ENCODE measurements around the gene DLGAP1. TPM values are rescaled to one million over a fixed set of nuclear protein-coding genes. Genes with fewer than 3 reads are reported as not detected.

Gene DLGAP1
- total and polyA plus RNA-seq, 5 experiments from 2014 or later, result not detected

DNA sequence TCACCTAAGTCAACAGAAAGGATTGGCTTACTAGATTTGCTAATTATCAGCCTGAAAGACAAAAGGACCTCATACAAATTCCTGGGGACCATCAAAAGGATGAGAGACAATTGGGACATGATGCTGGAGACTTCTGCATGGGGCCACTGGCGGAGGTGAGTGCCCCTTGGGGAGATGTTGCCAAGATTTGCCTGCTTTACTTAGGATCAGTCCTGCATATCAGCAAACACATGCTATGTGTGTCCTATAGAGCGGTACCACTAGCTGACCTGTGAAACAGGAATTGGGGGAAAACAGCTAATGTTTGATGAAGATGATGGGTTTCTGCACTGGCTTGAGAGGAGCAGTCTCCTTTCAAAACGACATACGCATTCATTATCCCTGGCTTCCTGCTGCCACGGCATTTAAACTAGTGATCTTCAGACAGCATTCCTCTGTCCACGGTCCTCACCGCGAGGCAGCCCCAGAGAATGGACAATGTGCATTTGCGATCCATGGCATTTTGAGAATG, 901.0 kb downstream of the DLGAP1 start:
- ATAC-seq, result no peak
- H3K27ac Mint-ChIP-seq, result no peak overlapping the region
- H3K36me3 Mint-ChIP-seq, result no peaks in the 10 kb centered on the region

DNA sequence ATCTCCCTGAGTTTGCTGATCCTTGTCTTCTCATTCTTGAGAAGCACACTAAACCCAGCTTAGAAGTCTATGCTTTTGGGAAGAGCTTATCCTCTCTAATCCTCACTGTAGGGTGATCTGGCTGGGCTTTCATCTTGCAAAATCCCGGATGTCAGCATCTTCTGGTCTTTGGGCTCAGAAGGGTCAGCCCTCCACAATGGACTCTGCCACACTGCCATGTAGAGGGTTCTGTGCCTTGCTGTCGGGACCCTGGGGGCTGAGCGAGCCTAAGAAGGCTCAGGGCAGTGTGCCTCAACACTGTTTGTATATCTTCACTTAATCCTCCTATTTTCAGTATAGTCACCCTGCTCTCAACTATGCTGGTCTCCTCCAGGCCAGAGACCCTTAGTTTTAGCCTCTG, 902.8 kb downstream of the DLGAP1 start:
- Mint-ChIP-seq H3K27me3 (no peaks in the 10 kb centered on the region), H3K27ac (peak overlapping the region in 2 of 10 donors; percentile 5 to 23), H3K4me1 (no peaks in the 10 kb centered on the region), H3K9me3 (no peaks in the 10 kb centered on the region), H3K4me3 (no peak overlapping the region), H3K36me3 (no peaks in the 10 kb centered on the region)
- DNase-seq, result no peak
- POLR2A ChIA-PET, result no interaction called here
- ATAC-seq, result no peak

More for the DNA sequence above, 901.0 kb downstream of the DLGAP1 start:
- POLR2A ChIA-PET, result no interaction called here
- H3K27me3 Mint-ChIP-seq, result peaks cover 0 to 1% (median 0%) of the 10 kb centered on the region in 5 donors
- no peaks in the 10 kb centered on the region for H3K9me3 Mint-ChIP-seq
- H3K4me3 Mint-ChIP-seq, result no peak overlapping the region
- no peak for DNase-seq
- H3K4me1 Mint-ChIP-seq, result no peaks in the 10 kb centered on the region

DNA sequence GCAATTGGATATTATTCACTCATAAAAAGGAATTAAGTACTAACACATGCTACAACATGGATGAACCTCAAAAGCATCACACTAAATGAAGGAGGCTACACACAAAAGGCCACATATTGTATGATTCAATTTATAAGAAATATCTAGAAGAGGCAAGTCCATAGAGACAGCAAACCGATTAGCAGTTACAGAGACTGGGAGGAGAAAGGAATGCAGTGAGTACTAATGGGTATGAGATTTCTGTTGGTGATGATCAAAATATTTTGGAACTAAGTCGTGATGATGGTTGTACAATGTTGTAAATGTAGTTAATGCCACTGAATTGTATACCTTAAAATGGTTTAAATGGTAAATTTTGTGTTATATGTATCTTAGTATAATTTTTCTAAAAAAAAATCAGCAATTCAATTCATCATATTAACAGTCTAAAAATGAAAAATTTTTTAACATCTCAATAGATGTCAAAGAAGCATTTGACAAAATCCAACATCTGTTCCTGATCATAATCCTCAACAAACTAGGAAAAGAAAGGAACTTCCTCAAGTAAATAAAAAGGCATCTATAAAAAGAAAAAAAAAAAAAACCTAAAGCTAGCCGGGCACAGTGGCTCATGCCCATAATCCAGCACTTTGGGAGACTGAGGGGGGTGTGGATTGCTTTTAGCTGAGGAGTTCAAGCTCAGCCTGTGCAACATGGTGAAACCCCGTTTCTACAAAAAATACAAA, 907.1 kb downstream of the DLGAP1 start:
- Mint-ChIP-seq H3K4me1 (no peaks in the 10 kb centered on the region), H3K9me3 (no peaks in the 10 kb centered on the region), H3K36me3 (no peaks in the 10 kb centered on the region), H3K4me3 (no peak overlapping the region), H3K27me3 (peaks cover 0 to 3% (median 0%) of the 10 kb centered on the region in 5 donors), H3K27ac (no peak overlapping the region)
- POLR2A ChIA-PET, result no interaction called here
- no peak for ATAC-seq
- no peak for DNase-seq

DNA sequence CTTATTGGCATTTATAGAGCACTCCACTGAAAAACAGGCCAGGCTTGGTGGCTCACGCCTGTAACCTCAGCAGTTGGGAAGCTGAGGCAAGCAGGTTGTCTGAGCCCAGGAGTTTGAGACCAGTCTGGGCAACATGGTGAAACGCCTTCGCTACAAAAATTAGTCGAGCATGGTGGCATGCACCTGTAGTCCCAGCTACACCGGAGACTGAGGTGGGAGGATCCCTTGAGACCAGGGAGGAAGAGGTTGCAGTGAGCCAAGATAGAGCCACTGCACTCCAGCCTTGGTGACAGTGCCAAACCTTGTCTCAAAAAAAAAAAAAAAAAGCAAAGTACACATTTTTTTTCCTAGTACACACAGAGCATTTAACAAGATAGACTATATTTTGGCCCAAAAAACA, 909.0 kb downstream of the DLGAP1 start:
- H3K4me1 Mint-ChIP-seq, result no peaks in the 10 kb centered on the region
- POLR2A ChIA-PET, result interaction anchor here (0.7 kb wide), 1 partner anchor 8 kb away, joined by 5 read pairs; no protein-coding TSS in a partner anchor

DNA sequence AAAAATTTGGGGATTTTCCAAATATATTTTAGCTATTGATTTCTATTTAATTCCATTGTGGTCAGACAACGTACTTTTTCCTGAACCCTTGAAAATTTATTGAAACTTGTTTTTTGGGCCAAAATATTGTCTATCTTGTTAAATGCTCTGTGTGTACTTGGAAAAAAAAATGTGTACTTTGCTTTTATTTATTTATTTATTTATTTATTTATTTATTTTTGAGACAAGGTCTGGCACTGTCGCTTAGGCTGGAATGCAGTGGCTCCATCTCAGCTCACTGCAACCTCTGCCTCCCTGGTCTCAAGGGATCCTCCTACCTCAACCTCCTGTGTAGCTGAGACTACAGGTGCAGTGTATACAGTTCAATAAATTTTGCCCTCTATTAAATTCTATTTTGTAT, 910.6 kb downstream of the DLGAP1 start:
- Mint-ChIP-seq H3K4me3 (no peak overlapping the region), H3K27me3 (peaks cover 0 to 3% (median 0%) of the 10 kb centered on the region in 5 donors), H3K9me3 (no peaks in the 10 kb centered on the region), H3K36me3 (no peaks in the 10 kb centered on the region), H3K27ac (no peak overlapping the region), H3K4me1 (no peaks in the 10 kb centered on the region)
- ATAC-seq, result no peak
- no peak for DNase-seq
- POLR2A ChIA-PET, result no interaction called here

More for the DNA sequence above, 909.0 kb downstream of the DLGAP1 start:
- H3K9me3 Mint-ChIP-seq, result no peaks in the 10 kb centered on the region
- H3K4me3 Mint-ChIP-seq, result no peak overlapping the region
- DNase-seq (no peak), ATAC-seq (no peak)
- H3K27me3 Mint-ChIP-seq, result peaks cover 0 to 3% (median 0%) of the 10 kb centered on the region in 5 donors
- no peaks in the 10 kb centered on the region for H3K36me3 Mint-ChIP-seq
- H3K27ac Mint-ChIP-seq, result no peak overlapping the region

DNA sequence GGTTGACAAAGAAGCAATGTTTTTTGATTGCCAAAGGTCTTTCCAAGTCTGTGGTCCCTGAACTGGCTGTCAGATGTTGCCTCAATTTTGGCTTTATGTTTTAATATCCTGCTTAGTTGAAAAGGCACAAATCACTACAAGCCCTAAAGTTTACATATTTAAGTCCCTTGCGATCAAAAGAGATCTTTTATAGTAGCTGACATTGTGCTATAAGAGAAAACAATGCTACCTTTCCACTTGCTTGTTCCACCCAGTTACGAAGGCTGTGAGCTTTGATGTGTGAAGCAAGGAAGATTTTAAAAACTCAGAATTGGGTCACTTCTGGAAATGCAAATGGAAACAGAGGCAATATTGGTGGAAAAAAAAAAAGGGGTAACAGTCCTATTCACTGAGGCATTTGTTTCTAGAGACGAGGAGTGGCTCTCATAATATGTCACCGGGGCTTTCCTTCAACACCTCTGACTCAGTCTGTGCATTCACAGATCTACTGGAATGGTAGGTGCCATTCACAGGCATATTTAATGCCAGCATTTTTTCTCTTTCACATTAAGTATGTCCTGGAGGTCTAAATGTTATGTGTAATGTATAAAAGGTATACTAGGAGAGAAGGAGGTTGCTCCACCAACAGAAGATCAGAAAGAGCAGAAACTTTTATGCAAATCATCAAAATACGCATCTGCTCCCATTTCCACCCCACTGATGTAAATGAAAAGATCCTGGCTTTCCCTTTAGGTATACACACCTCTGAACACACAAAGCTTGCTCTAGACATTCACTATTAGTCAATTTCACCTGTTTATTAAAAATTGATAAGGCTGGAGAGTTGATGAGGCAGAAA, 913.3 kb downstream of the DLGAP1 start:
- Mint-ChIP-seq H3K4me3 (no peak overlapping the region), H3K36me3 (no peaks in the 10 kb centered on the region), H3K9me3 (no peaks in the 10 kb centered on the region), H3K27me3 (peaks cover 0 to 3% (median 0%) of the 10 kb centered on the region in 5 donors), H3K4me1 (no peaks in the 10 kb centered on the region), H3K27ac (no peak overlapping the region)
- DNase-seq (no peak), ATAC-seq (no peak)
- POLR2A ChIA-PET, result no interaction called here

DNA sequence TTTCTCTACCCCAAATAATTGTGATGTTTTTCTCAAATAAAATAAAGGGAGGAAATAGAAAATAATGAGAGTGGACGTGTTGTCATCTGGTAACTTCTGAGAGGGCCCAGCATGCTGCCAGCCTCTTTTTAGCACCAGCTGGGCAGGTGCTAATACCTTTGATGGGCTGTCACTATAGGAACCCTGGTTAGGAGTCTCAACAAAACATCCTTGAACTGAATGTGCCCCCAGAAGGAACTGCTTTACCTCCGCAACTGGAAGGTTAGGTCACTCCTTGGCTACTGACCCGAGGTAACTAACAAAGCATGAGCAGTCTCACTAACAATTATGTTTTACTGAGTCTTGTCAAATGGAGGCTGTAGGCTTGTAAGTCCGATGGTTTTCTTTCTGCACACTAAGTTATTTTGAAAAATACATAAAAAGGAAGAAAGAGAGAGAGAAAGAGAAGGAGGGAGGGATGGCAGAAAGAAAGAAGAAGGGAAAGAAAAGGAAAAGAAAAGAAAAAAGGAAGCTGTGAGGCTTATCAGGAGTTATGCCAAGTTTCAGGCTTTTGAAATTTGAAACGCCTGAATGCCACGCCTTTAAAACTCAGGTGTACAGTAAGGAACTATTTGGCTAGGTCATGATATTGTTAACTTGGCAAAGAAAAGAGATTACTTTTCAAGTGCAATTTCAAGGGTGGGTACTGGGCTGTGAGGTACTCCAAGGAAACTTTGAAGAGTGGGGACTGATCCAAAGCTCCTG, 914.1 kb downstream of the DLGAP1 start:
- H3K4me3 Mint-ChIP-seq, result no peak overlapping the region
- ATAC-seq, result no peak
- H3K27me3 Mint-ChIP-seq, result peaks cover 0 to 3% (median 0%) of the 10 kb centered on the region in 5 donors
- H3K36me3 Mint-ChIP-seq, result no peaks in the 10 kb centered on the region
- H3K9me3 Mint-ChIP-seq, result no peaks in the 10 kb centered on the region
- H3K4me1 Mint-ChIP-seq, result no peaks in the 10 kb centered on the region
- DNase-seq, result no peak
- no peak overlapping the region for H3K27ac Mint-ChIP-seq
- POLR2A ChIA-PET, result no interaction called here

DNA sequence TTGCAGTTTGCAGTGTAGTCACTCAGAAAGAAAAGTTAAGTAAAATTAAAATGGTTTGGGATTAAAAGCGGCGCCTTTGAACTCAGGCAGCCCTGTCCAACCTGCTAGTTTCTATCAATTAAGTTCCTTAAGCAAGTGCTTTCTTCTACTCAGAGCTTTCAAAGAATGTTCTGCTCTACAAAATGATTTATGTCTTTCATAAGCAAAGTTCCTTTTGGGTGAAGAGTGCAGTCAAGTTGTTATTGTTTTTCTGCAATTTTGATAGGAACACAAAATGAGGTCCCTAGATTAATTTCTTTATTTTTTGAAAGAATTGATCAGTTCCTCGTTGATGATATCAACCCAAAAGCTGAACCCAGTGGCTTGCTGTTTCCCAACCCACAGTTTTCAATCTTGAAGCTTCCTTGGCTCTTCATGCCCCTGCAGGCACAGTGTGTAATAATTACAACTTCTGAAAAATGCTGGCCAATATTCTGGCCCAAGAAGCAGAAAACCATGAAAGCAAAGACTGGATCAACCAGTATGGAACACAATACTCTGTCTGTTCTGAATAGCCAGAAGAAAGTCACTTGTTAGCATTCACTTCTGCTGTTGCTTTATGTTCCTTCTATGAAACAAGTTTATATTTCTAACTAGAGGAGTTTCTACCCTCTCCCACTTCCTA, 916.0 kb downstream of the DLGAP1 start:
- POLR2A ChIA-PET, result no interaction called here
- Mint-ChIP-seq H3K36me3 (no peaks in the 10 kb centered on the region), H3K27ac (no peak overlapping the region), H3K4me1 (no peaks in the 10 kb centered on the region), H3K9me3 (no peaks in the 10 kb centered on the region), H3K27me3 (peaks cover 0 to 3% (median 0%) of the 10 kb centered on the region in 5 donors), H3K4me3 (no peak overlapping the region)
- ATAC-seq (no peak), DNase-seq (no peak)

DNA sequence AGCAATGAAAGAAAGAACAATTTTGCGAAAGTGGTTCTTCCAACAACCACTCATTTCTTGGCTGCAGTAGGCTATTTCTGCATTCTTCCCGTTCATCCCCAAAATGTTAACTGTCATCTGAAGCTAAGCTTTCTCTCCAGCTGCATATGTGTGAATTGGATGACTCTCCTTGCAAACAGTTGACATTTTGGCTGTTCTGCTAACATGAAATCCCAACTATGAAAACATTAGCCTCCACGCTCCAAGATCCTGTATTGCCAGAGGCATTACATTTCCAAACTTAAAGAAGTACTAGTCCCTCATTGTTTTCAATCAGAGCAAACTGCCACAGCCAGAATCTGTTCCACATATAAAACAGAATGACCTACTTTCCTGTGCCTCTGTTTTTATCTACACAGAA, 916.7 kb downstream of the DLGAP1 start:
- H3K4me1 Mint-ChIP-seq, result no peaks in the 10 kb centered on the region
- H3K27me3 Mint-ChIP-seq, result peaks cover 0 to under 1% (median 0%) of the 10 kb centered on the region in 5 donors
- no peaks in the 10 kb centered on the region for H3K9me3 Mint-ChIP-seq
- no peak overlapping the region for H3K4me3 Mint-ChIP-seq
- ATAC-seq (no peak), DNase-seq (no peak)
- POLR2A ChIA-PET, result no interaction called here
- no peak overlapping the region for H3K27ac Mint-ChIP-seq
- H3K36me3 Mint-ChIP-seq, result no peaks in the 10 kb centered on the region

DNA sequence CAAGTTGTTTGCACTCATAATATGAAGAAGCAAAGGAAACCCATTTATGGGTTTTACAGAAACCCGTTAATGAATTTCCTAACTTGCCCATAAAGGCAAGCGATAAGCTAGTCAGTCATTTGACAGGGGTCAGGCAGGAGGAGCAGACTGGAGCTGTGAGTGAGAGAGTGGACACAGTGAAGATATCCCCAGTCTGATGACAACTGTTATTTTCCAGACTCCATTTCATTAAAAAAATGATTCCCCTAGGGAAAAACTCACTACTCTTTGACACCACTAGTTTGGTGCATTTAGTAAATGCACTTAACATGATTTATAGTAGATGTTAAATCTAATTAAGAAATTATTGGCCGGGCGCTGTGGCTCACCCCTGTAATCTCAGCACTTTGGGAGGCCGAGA, 924.3 kb downstream of the DLGAP1 start:
- POLR2A ChIA-PET, result no interaction called here
- H3K4me3 Mint-ChIP-seq, result no peak overlapping the region

DNA sequence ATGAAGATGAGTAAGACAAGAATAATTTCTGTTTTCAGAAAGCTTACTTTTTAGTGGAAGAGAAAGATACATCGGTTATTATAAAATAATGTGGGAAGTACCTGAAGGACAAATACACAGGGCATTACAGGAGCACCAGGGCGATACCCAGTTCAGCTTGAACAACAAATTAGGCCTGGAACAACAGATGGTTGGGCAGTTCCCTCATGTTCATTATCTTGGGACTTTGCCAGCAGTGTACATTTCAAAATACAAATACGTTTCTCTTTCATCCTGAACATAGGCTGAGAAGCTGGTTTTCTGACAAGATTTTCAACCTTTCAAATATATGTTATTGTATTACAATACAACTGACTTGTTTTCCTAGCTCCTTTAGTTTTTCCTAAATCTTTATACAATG, 925.5 kb downstream of the DLGAP1 start:
- Mint-ChIP-seq H3K9me3 (no peaks in the 10 kb centered on the region), H3K4me3 (no peak overlapping the region), H3K4me1 (peaks cover 0 to 17% (median 15%) of the 10 kb centered on the region in 4 donors), H3K36me3 (no peaks in the 10 kb centered on the region), H3K27me3 (no peaks in the 10 kb centered on the region), H3K27ac (no peak overlapping the region)
- ATAC-seq (no peak), DNase-seq (no peak)
- POLR2A ChIA-PET, result no interaction called here

More for the DNA sequence above, 924.3 kb downstream of the DLGAP1 start:
- ATAC-seq, result no peak
- no peaks in the 10 kb centered on the region for H3K27me3 Mint-ChIP-seq
- no peaks in the 10 kb centered on the region for H3K36me3 Mint-ChIP-seq
- no peaks in the 10 kb centered on the region for H3K9me3 Mint-ChIP-seq
- H3K4me1 Mint-ChIP-seq, result peaks cover 0 to 14% (median 12%) of the 10 kb centered on the region in 4 donors
- H3K27ac Mint-ChIP-seq, result peak overlapping the region in 1 of 10 donors; percentile 40
- no peak for DNase-seq

DNA sequence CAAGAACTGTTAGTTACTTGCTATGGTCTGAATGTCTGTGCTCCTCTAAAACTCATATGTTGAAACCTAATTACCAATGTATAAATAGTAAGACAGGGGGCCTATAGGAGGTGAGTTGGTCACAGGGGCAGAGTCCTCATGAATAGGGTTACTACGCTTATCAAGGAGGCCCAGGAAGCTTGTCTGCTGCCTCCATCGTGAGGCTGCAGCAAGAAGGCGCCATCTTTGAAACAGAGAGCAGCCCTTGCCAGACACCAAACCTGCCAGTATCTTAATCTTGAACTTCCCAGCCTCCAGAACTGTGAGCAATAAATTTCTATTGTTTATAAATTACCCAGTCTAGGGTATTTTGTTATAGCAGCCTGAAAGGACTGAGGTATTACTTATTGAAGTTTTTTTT, 926.0 kb downstream of the DLGAP1 start:
- H3K4me3 Mint-ChIP-seq, result no peak overlapping the region
- H3K4me1 Mint-ChIP-seq, result peaks cover 0 to 17% (median 15%) of the 10 kb centered on the region in 4 donors
- DNase-seq (no peak), ATAC-seq (no peak)
- H3K9me3 Mint-ChIP-seq, result peaks cover 0 to 3% (median under 1%) of the 10 kb centered on the region in 9 donors
- POLR2A ChIA-PET, result no interaction called here
- no peak overlapping the region for H3K27ac Mint-ChIP-seq
- H3K27me3 Mint-ChIP-seq, result no peaks in the 10 kb centered on the region
- peaks cover 0 to under 1% (median 0%) of the 10 kb centered on the region in 3 donors for H3K36me3 Mint-ChIP-seq
